ENCODE data around the gene CREB3L2.

- TF ChIP-seq CTCF (conservative IDR thresholded peaks at IDR 0.05; ENCODE audit: low read depth, low read length) (no peak), EZH2 (IDR thresholded peaks at IDR 0.05; ENCODE audit: low read length, unreplicated experiment) (no peak)
Observed at GRCh38 chr7:138021889-138022288, 20.0 kb upstream of the CREB3L2 start.

Measured in PC-3 (cell line).